Thyroid gland (tissue), 4 donors: ENCODE results near the gene RNU2-63P. TPM values are rescaled to one million over a fixed set of nuclear protein-coding genes. Genes with fewer than 3 reads are reported as not detected.

Experiments
- DNase-seq, 2 donors: peaks; one replicate each; pipeline ENCODE4 v3.0.0-alpha.2; 2019
- H3K27ac ChIP-seq, 3 donors: fragments of 200-600 bp; sonication (generic); 1 replicate in 2 of 3; 2 replicates in 1 of 3; pipeline ENCODE4 v1.5.1; 2016 to 2019; ENCODE audit warnings: mild to moderate bottlenecking in 1 of 3, moderate library complexity in 1 of 3
- H3K27me3 ChIP-seq: fragments of 200-600 bp; sonication (generic); one replicate; pipeline ENCODE4 v1.5.1; 2019
- H3K36me3 ChIP-seq, 2 donors: fragments of 200-600 bp; sonication (generic); one replicate each; pipeline ENCODE4 v1.5.1; 2016 to 2019
- H3K4me1 ChIP-seq, 2 donors: fragments of 200-600 bp; sonication (generic); one replicate each; pipeline ENCODE4 v1.5.1; 2017 to 2019
- H3K4me3 ChIP-seq, 3 donors: fragments of 200-600 bp; sonication (generic); replicated peaks in 1 of 3; 1 replicate in 2 of 3; 2 replicates in 1 of 3; pipeline ENCODE4 v1.5.1; 2016; ENCODE audit warnings: mild to moderate bottlenecking in 1 of 3
- H3K9me3 ChIP-seq: fragments of 200-600 bp; sonication (generic); one replicate; pipeline ENCODE4 v1.5.1; 2017
- CTCF ChIP-seq, 6 experiments: fragments of 200-600 bp in 3 of 6; fragments of 450-650 bp in 3 of 6; sonication (generic) in 3 of 6; IDR thresholded peaks; one replicate each; pipeline ENCODE4 v1.5.1; 2016 to 2019; ENCODE audit warnings: antibody characterized with exemption in 6 of 6, mild to moderate bottlenecking in 2 of 6, inconsistent platforms in 1 of 6, moderate library complexity in 1 of 6
- POLR2A ChIP-seq, 2 donors: fragments of 450-650 bp; IDR thresholded peaks; one replicate each; pipeline ENCODE4 v1.6.1; 2017; ENCODE audit warnings: antibody characterized with exemption in 2 of 2, mild to moderate bottlenecking in 2 of 2, moderate library complexity in 1 of 2
- WGBS, 2 donors: methylation state at CpG; one replicate each; pipeline ENCODE4 v1.1.5; 2017; 5-methylcytosine and 5-hydroxymethylcytosine counted together
- intact Hi-C: fragments of 100-400 bp; cut with DNase I; formaldehyde crosslinking; loops from one replicate; pipeline ENCODE4 v1.15.1; 2023
- total RNA-seq, 4 donors: library from RNA; depleted of rRNA; stranded (reverse); fragments of >200 nt; gene quantifications; one replicate each; pipeline ENCODE4 v1.2.3, GENCODE V29; 2016

The RNU2-63P gene
- total RNA-seq, 4 donors from 2014 or later, result not detected

GRCh38 chr2:88058191-88058590, 41.8 kb upstream of the RNU2-63P start:
- TF ChIP-seq POLR2A (IDR thresholded peaks at IDR 0.05) (no peak), CTCF (IDR thresholded peaks at IDR 0.05) (no peak)
- H3K9me3 ChIP-seq, result no peaks in the 10 kb centered on the region
- WGBS, 2 donors, result 93 to 95% methylated on average over 5 of the region's 5 CpGs
- H3K4me1 ChIP-seq, result peaks cover 12 to 17% of the 10 kb centered on the region in 2 donors
- no peak overlapping the region for H3K4me3 ChIP-seq
- no peak for DNase-seq
- no peak overlapping the region for H3K27ac ChIP-seq
- no peaks in the 10 kb centered on the region for H3K27me3 ChIP-seq
- intact Hi-C loops, result no loop called here
- no peaks in the 10 kb centered on the region for H3K36me3 ChIP-seq

- Histone ChIP-seq H3K4me1 (peaks cover 12 to 19% of the 10 kb centered on the region in 2 donors), H3K4me3 (no peak overlapping the region), H3K27ac (no peak overlapping the region), H3K27me3 (no peaks in the 10 kb centered on the region), H3K36me3 (no peaks in the 10 kb centered on the region), H3K9me3 (no peaks in the 10 kb centered on the region)
- 65 to 70% methylated on average over 4 of the region's 4 CpGs for WGBS, 2 donors
- no peak for TF ChIP-seq POLR2A (IDR thresholded peaks at IDR 0.05)
- no peak for TF ChIP-seq CTCF (IDR thresholded peaks at IDR 0.05)
- DNase-seq, result no peak
- intact Hi-C loops, result no loop called here
These were observed 41.1 kb upstream of the RNU2-63P start for GRCh38 chr2:88057437-88057844.

- peak within 1 kb of the TSS; percentile 65 to 93 (median 84) for H3K4me3 ChIP-seq
- intact Hi-C loops, result no loop called here
- H3K9me3 ChIP-seq, result no peaks in the 10 kb centered on the region
- 1% methylated on average over 28 to 44 of the region's 77 CpGs for WGBS, 2 donors
- no peaks in the 10 kb centered on the region for H3K36me3 ChIP-seq
- H3K27ac ChIP-seq, result peak within 1 kb of the TSS; percentile 94 to 97 (median 97)
- peaks cover 12 to 19% of the 10 kb centered on the region in 2 donors for H3K4me1 ChIP-seq
- peak; percentile 96 for DNase-seq
- TF ChIP-seq CTCF (IDR thresholded peaks at IDR 0.05) (no peak), POLR2A (IDR thresholded peaks at IDR 0.05) (peak; percentile 76 to 97)
- H3K27me3 ChIP-seq, result no peaks in the 10 kb centered on the region
These were observed 39.2 kb upstream of the RNU2-63P start, which contains the start of gene KRCC1 for GRCh38 chr2:88055371-88056128. Gene KRCC1, minus strand, starts transcription at chr2:88055783. Its CDS starts 27,220 bp downstream, at chr2:88028563.

GRCh38 chr2:88054782-88055370, 38.5 kb upstream of the RNU2-63P start:
- TF ChIP-seq CTCF (IDR thresholded peaks at IDR 0.05), result no peak
- TF ChIP-seq POLR2A (IDR thresholded peaks at IDR 0.05), result no peak
- no peaks in the 10 kb centered on the region for H3K36me3 ChIP-seq
- DNase-seq, result no peak
- peaks cover 12 to 19% of the 10 kb centered on the region in 2 donors for H3K4me1 ChIP-seq
- no peaks in the 10 kb centered on the region for H3K9me3 ChIP-seq
- no peaks in the 10 kb centered on the region for H3K27me3 ChIP-seq
- intact Hi-C loops, result no loop called here
- peak overlapping the region; percentile 94 to 97 (median 97) for H3K27ac ChIP-seq
- H3K4me3 ChIP-seq, result peak overlapping the region; percentile 65 to 93 (median 84)
- WGBS, 2 donors, result 28 to 35% methylated on average over 25 of the region's 25 CpGs
